T-helper 1 cell treated with Interleukin-12 subunit alpha and Interleukin-12 subunit beta and Interleukin-4 antibody, amounts not matched to agents 30 ng/mL and 1 ng/mL, for 36 hours (primary cell): ENCODE data around the gene CEP192. TPM values are rescaled to one million over a fixed set of nuclear protein-coding genes. Genes with fewer than 3 reads are reported as not detected.
"Not testable (repeated sequence)": the region's sequence is repeated elsewhere in the genome, so short reads cannot be mapped to it uniquely, and the experiment has no call there.

ENCODE experiments used
- intact Hi-C: fragments of 100-400 bp; cut with micrococcal nuclease; formaldehyde crosslinking; loops from one replicate; pipeline ENCODE4 v1.15.1; 2024
- total RNA-seq: library from RNA; stranded (reverse); gene quantifications from 2 replicates; pipeline ENCODE4 v1.2.3, GENCODE V29; 2022

CEP192 gene
- total RNA-seq, 1 donor from 2014 or later, result 46.8 TPM

- intact Hi-C loops, result no loop called here
Observed at GRCh38 chr18:13022644-13023043, 31.5 kb downstream of the CEP192 start.

DNA sequence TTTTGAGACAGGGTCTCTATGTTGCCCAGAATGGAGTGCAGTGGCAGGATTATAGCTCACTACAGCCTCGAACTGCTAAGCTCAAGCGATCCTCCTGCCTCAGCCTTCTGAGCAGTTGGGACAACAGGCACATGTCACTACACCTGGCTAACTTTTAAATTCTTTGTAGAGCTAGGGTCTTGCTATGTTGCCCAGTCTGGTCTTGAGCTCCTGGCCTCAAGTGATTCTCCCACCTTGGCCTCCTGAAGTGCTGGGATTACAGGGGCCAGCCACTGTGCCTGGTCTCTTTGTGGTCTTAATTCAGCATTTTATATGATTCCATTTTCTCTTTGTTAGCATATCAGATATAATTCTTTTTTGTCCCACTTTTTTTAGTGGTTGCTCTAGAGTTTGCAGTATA, 34.1 kb downstream of the CEP192 start:
- intact Hi-C loops, result no loop called here

- intact Hi-C loops, result no loop called here
Observed at GRCh38 chr18:13026583-13027270, 35.6 kb downstream of the CEP192 start.

- intact Hi-C loops, result no loop called here
Observed at GRCh38 chr18:13028869-13029268, 37.7 kb downstream of the CEP192 start.

GRCh38 chr18:13032173-13032572, 41.0 kb downstream of the CEP192 start:
- intact Hi-C loops, result no loop called here

GRCh38 chr18:13035249-13035914, 44.2 kb downstream of the CEP192 start:
- intact Hi-C loops, result loop anchor here (2.0 kb wide), 1 partner anchor 15 kb away; no protein-coding TSS in a partner anchor

- intact Hi-C loops, result no loop called here
Observed at GRCh38 chr18:13036622-13037320, 45.6 kb downstream of the CEP192 start.

DNA sequence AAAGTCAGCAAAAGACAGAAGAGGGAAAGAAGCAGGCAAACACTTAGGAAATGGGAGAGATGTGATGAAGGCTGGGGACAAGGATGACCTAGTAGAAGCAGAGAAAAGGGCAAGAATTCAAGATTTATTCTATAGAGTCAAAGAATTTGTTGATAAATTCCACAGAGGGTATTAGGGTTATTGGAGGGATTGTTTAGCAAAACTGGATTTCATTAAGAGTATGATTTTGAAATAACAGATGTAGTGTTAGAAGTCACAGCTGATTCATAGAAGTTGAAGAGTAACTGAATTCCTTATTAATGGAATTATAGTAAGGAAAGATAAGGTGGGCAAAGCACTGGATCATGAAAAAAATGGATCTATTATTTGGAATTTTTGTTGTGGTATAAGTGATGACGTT, 48.6 kb downstream of the CEP192 start:
- intact Hi-C loops, result no loop called here

DNA sequence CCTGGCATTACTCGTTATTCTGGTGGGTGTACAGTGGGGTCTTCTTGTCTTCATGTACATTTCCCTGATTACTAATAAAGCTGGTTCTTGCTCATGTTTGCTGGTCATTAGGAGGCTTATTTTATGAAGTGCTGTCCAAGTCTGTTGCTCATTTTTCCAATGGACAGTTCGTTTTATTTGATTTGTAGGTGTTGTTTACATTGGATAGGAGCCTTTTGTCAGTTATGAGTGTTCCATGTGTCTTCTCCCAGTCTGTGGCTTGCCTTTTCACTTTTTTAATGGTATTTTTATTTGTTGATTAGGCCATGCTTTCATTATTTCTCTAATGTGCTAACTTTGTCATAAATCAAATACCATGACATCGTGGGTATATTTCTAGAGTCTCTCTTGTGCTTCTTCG, 51.9 kb downstream of the CEP192 start:
- intact Hi-C loops, result no loop called here

- intact Hi-C loops, result no loop called here
Observed at GRCh38 chr18:13048061-13048595, 57.0 kb downstream of the CEP192 start.

DNA sequence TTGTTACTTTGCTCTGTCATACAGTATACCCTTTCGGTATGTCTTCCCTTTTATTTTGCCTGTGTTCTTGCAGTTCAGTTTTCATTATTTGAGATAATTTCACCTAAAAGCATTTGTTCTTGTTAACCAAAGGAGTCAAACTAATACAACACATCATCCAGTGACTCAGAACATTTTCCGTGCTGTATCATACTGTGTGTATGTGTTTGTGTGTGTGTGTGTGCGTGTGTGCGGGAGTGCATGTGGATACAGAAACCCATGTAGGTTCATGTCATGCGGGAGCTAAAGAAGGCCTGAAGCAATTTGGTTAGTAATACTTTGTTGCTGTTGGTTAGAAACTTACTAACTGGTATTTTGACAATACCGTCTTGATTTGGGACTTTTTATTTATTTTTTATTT, 60.0 kb downstream of the CEP192 start:
- intact Hi-C loops, result no loop called here

GRCh38 chr18:13051950-13052349, 60.8 kb downstream of the CEP192 start:
- intact Hi-C loops, result no loop called here

DNA sequence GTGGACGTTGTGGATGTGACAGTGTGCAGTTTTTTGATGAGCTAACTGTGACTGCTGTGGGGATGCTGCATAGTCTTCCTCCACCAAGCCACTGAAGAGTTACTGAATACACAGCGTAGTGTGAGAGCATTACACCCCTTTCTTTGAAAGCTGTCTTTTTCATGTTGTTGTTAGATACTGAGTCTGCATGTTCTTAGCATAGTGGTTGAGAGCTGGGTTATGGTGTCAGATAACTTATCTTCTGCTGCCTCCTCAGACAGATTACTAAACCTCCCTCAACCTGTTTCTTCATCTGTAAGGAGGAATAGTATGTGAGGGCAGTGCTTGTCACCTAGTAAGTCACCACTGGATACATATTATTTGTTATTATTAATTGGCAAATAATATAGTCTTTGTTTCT, 63.2 kb downstream of the CEP192 start:
- intact Hi-C loops, result no loop called here

- intact Hi-C loops, result no loop called here
Observed at GRCh38 chr18:13061630-13062189, 70.5 kb downstream of the CEP192 start.

DNA sequence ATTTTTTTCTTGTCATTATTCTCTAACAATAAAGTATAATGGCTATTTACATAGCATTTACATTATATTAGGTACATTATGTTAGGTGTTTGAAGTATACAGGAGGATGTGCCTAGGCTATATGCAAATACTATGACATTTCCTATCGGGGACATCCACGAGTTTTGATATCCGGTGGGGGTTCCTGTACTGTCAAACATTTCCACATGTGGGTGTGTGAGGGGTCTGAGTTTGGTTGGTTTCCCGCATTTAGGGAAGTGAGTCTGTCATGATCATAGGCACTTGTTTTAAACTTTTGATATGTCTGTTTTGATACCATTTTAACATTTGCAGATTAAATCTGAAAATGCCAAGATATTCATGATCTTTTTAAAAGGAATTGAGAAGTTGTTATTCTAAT, 76.0 kb downstream of the CEP192 start:
- intact Hi-C loops, result no loop called here

DNA sequence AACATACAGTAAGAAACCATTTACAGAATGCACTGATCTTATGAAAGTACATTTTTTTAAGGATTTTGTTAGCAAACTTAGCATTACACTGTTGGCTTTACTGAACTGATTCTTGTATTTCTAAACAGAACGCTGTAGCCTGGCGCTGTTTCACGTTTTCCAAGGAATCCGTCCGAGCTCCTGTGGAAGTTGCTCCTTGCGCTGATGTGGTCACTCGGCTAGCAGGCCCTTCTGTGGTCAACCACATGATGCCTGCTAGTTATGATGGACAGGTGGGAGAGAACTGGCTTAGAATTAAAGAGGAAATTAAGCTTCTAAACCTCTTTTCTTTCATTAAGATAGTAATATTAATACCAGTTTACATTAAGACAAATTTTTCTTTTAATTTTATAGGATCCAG, 76.8 kb downstream of the CEP192 start:
- intact Hi-C loops, result no loop called here

DNA sequence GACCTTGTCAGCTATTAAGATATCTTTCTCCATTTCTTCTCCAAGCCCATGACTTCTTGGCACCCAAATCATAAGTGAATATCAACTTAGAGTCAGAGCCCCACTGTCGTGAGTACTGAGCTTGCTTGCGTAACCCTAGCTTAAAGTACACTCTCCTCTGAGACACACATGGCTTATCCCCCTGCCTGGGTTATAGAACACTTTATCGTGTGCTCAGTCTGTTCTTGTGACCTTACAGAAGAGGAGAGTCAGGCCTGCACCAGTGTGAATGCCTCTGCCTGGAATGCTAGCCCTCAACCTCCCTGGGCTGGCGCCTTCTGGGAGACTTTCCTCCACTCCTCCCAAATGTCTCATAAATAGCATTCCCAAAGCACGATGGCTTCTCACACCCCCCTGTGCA, 79.3 kb downstream of the CEP192 start:
- intact Hi-C loops, result no loop called here

DNA sequence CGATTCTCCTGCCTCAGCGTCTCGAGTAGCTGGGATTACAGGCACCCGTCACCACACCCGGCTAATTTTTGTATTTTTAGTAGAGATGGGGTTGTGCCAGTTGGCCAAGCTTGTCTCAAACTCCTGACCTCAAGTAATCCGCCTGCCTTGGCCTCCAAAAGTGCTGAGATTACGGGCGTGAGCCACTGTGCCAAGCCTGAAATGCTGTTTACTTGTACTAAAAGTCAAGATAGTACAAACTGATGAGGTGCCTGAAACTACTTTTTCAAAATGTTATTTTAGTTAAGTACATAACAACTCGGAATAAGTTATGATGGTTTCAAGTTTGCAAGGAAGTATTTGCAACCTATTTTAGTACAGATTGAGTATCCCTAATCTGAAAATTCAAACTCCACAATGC, 85.7 kb downstream of the CEP192 start:
- intact Hi-C loops, result no loop called here

GRCh38 chr18:13077473-13077872, 86.3 kb downstream of the CEP192 start:
- intact Hi-C loops, result no loop called here

DNA sequence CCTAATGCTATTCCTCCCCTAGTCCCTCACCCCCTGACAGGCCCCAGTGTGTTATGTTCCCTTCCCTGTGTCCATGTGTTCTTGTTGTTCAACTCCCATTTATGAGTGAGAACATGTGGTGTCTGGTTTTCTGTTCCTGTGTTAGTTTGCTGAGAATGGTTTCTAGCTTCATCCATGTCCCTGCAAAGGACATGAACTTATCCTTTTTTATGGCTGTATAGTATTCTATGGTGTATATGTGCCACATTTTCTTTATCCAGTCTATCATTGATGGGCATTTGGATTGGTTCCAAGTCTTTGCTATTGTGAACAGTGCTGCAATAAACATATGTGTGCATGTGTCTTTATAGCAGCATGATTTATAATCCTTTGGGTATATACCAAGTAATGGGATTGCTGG, 86.9 kb downstream of the CEP192 start:
- intact Hi-C loops, result not testable (repeated sequence)

GRCh38 chr18:13086906-13087305, 95.7 kb downstream of the CEP192 start:
- intact Hi-C loops, result no loop called here

- intact Hi-C loops, result no loop called here
Observed at GRCh38 chr18:13095466-13095865, 104.3 kb downstream of the CEP192 start.
